K562 (cell line): ENCODE data around the gene FAM222A. TPM values are rescaled to one million over a fixed set of nuclear protein-coding genes. Genes with fewer than 3 reads are reported as not detected.

Experiments
- CEBPB ChIP-seq: fragments of 450-650 bp; IDR thresholded peaks from 2 replicates; pipeline ENCODE4 v1.6.1; 2016; ENCODE audit warnings: missing genetic modification characterization, missing compliant biosample characterization
- CEBPG ChIP-seq, 3 experiments: fragments of 200-800 bp in 1 of 3; sonication (Bioruptor generic) in 1 of 3; sonication (generic) in 1 of 3; formaldehyde crosslinking in 1 of 3; IDR thresholded peaks in 2 of 3; conservative IDR thresholded peaks in 1 of 3; 2 replicates each; pipeline versions ENCODE4 v1.6.1 to v1.8.0; 2016 to 2022; ENCODE audit warnings: missing compliant biosample characterization in 2 of 3, missing genetic modification characterization in 2 of 3, mild to moderate bottlenecking in 1 of 3, missing genetic modification reagents in 1 of 3
- CREB1 ChIP-seq, 2 experiments: sonication (generic) in 1 of 2; formaldehyde crosslinking in 1 of 2; IDR thresholded peaks; 2 replicates each; pipeline versions ENCODE4 v1.6.1 to v1.8.0; 2012 to 2022; ENCODE audit warnings: inconsistent platforms in 1 of 2, mild to moderate bottlenecking in 1 of 2, missing genetic modification reagents in 1 of 2, moderate library complexity in 1 of 2
- FIP1L1 ChIP-seq: fragments of 200-400 bp; formaldehyde crosslinking; IDR thresholded peaks from 2 replicates; pipeline ENCODE4 v1.6.1; 2018; ENCODE audit warnings: mild to moderate bottlenecking, low read depth, low read length; ENCODE audit not compliant: poor library complexity, severe bottlenecking
- GABPB1 ChIP-seq: sonication (generic); formaldehyde crosslinking; IDR thresholded peaks from 2 replicates; pipeline ENCODE4 v1.8.0; 2022; ENCODE audit warnings: mild to moderate bottlenecking, missing genetic modification reagents
- MTA2 ChIP-seq: fragments of 450-650 bp; IDR thresholded peaks from 2 replicates; pipeline ENCODE4 v1.6.1; 2016; ENCODE audit warnings: low read depth
- NCOA6 ChIP-seq: fragments of 450-650 bp; IDR thresholded peaks from 2 replicates; pipeline ENCODE4 v1.6.1; 2017; ENCODE audit warnings: mild to moderate bottlenecking
- RAD21 ChIP-seq, 2 experiments: fragments of 250-450 bp in 1 of 2; fragments of 450-650 bp in 1 of 2; sonication (Bioruptor Pico) in 1 of 2; formaldehyde crosslinking in 1 of 2; IDR thresholded peaks in 1 of 2; conservative IDR thresholded peaks in 1 of 2; 2 replicates each; pipeline versions ENCODE4 v1.4.0 to v1.8.0; 2020 to 2022; ENCODE audit warnings: mild to moderate bottlenecking in 2 of 2, moderate library complexity in 1 of 2
- RFX1 ChIP-seq: fragments of 450-650 bp; IDR thresholded peaks from 2 replicates; pipeline ENCODE4 v1.6.1; 2016; ENCODE audit warnings: mild to moderate bottlenecking, moderate library complexity
- SAFB2 ChIP-seq: fragments of 200-400 bp; formaldehyde crosslinking; IDR thresholded peaks from 2 replicates; pipeline ENCODE4 v1.6.1; 2018; ENCODE audit warnings: borderline replicate concordance, low read length, low read depth, moderate library complexity; ENCODE audit not compliant: severe bottlenecking
- SRSF1 ChIP-seq: fragments of 200-400 bp; formaldehyde crosslinking; IDR thresholded peaks from 2 replicates; pipeline ENCODE4 v1.6.1; 2017; ENCODE audit warnings: mild to moderate bottlenecking, low read depth, low read length, moderate library complexity
- ZNF324 ChIP-seq: fragments of 250-450 bp; sonication (Bioruptor Pico); IDR thresholded peaks from 2 replicates; pipeline ENCODE4 v1.4.0; 2020; ENCODE audit warnings: mild to moderate bottlenecking
- polyA plus RNA-seq, 8 experiments: library from polyadenylated mRNA; depleted of rRNA in 4 of 8; stranded (reverse) in 5 of 8; unstranded in 3 of 8; fragments of >200 nt; fragmentation: Nextera tagmentation in 2 of 8; fragmentation: Illumina TruSeq in 1 of 8; extraction: Ambion mirVana in 2 of 8; extraction: Trizol in 1 of 8; gene quantifications; 2 replicates each; pipeline versions ENCODE4 v1.2.1 to v1.2.3, GENCODE V29; 2011 to 2014; ENCODE audit warnings: inconsistent platforms in 1 of 8, missing spikeins in 1 of 8
- total RNA-seq, 7 experiments: library from RNA; depleted of rRNA in 6 of 7; stranded (reverse); fragments of >200 nt in 6 of 7; fragmentation: Illumina TruSeq in 2 of 7; extraction: Trizol in 2 of 7; gene quantifications; 2 replicates each; pipeline versions ENCODE4 v1.2.1 to v1.2.3, GENCODE V29; 2011 to 2021; ENCODE audit warnings: low replicate concordance in 1 of 7
- TF ChIP-seq, protein P1 (sequence below): fragments of 450-650 bp; IDR thresholded peaks from 2 replicates; pipeline ENCODE4 v1.6.1; 2018; ENCODE audit warnings: mild to moderate bottlenecking, low read depth; ENCODE audit not compliant: partially characterized antibody
- TF ChIP-seq, protein P2 (sequence below): sonication (generic); formaldehyde crosslinking; IDR thresholded peaks from 2 replicates; pipeline ENCODE4 v1.5.0; 2020; ENCODE audit warnings: missing genetic modification reagents

FAM222A gene
- total and polyA plus RNA-seq, 9 of the 15 experiments (the other 6 are each of a cell fraction or from before 2014, with no cell fraction given), result 0.03 to 0.36 (median 0.12) TPM; not detected in 1

DNA sequence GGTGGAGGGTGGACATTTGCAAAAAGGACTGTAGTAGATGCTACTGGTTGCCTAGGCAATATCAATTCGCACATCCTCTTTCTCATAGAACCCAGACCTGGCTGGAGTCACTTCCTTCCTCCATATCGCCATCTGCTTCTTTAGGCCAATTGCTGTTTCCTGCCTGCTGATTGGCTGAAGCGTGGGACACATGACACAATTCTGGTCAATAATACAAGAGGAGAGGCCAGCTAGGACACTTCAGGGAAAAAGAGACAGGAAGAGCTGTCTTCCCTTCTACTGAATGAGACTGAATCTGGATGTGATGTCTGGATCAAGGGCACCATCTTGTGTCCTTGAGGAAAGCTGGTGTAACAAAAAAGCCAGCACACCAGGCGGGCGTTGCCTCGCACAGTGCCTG lies 65.8 kb downstream of the FAM222A start (continued):
- TF ChIP-seq, protein P1, sequence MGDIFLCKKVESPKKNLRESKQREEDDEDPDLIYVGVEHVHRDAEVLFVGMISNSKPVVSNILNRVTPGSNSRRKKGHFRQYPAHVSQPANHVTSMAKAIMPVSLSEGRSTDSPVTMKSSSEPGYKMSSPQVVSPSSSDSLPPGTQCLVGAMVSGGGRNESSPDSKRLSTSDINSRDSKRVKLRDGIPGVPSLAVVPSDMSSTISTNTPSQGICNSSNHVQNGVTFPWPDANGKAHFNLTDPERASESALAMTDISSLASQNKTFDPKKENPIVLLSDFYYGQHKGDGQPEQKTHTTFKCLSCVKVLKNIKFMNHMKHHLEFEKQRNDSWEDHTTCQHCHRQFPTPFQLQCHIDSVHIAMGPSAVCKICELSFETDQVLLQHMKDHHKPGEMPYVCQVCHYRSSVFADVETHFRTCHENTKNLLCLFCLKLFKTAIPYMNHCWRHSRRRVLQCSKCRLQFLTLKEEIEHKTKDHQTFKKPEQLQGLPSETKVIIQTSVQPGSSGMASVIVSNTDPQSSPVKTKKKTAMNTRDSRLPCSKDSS, result no peak
- TF ChIP-seq CEBPB (tag), result no peak
- TF ChIP-seq, protein P2, sequence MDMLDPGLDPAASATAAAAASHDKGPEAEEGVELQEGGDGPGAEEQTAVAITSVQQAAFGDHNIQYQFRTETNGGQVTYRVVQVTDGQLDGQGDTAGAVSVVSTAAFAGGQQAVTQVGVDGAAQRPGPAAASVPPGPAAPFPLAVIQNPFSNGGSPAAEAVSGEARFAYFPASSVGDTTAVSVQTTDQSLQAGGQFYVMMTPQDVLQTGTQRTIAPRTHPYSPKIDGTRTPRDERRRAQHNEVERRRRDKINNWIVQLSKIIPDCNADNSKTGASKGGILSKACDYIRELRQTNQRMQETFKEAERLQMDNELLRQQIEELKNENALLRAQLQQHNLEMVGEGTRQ, result peak; percentile 76
- TF ChIP-seq NCOA6, result no peak
- no peak for TF ChIP-seq SRSF1
- TF ChIP-seq CREB1 (IDR thresholded peaks at IDR 0.05), result no peak
- no peak for TF ChIP-seq CREB1 (CRISPR knock-in tag; IDR thresholded peaks at IDR 0.05)
- no peak for TF ChIP-seq CEBPG (CRISPR knock-in tag; IDR thresholded peaks at IDR 0.05)
- TF ChIP-seq CEBPG (tag; conservative IDR thresholded peaks at IDR 0.05 in 1 of 2, IDR thresholded peaks at IDR 0.05 in 1 of 2), result no peak
- TF ChIP-seq SAFB2, result no peak
- TF ChIP-seq GABPB1 (CRISPR knock-in tag), result no peak
- TF ChIP-seq RFX1, result peak; percentile 42; the same call in 1 of the 2 replicates
- TF ChIP-seq FIP1L1, result no peak
- no peak for TF ChIP-seq ZNF324
- no peak for TF ChIP-seq MTA2
- TF ChIP-seq RAD21 (CRISPR knock-in tag; conservative IDR thresholded peaks at IDR 0.05 in 1 of 2, IDR thresholded peaks at IDR 0.05 in 1 of 2), result peak in 1 of 2 experiments; percentile 35; a peak in 2 of 4 replicates
- TF ChIP-seq, all 486 proteins: peak for 10
